ENCODE data around the gene C3orf18.
"Not testable (repeated sequence)": the region's sequence is repeated elsewhere in the genome, so short reads cannot be mapped to it uniquely, and the experiment has no call there.

The C3orf18 gene

DNA sequence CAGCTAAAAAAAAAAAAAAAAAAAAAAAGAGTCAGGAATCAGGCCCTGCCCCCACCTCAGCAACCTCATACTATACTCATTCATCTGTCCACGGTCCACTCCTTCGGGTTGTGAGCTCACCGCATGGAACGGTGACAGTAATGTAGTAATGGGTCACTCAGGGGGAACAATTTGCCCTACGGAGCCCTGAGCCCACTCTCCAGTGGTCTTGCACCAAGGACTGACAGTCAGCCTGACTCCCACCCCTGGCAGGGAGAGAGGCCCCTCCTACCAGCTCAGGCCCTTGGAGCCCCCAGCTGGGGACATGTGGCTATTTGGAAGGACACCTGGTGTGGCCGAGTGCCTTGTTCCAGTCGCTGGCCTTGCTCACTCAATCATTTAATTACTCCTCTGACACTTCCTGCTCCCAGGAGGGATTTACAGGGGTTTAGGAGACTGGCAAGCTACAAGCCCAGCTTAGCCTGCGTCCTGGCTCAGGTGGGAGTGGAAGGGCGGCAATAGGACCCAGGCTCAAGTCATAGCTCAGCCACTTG is 44.2 kb downstream of the C3orf18 start:
- peak; percentile 63 for DNase-seq

DNA sequence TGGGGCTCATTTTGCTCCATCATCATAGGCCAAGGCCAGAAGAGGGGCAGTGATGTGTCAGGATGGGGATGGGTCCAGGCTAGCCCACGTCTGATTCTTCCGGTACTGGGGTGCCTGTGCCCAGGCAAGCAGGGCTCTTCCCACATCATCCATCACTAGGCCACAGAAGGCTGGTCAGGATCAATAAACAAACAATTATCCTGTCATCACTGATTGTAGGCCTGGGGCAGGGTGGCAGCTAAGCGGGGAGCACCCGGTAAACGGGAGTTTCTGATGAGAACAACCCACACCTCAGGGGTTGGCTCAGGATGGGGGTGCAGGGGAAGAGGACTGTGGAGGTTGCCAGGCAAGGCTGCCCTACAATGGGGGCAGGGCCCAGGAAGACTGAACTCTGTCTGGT is 46.0 kb downstream of the C3orf18 start:
- no peak for DNase-seq

DNA sequence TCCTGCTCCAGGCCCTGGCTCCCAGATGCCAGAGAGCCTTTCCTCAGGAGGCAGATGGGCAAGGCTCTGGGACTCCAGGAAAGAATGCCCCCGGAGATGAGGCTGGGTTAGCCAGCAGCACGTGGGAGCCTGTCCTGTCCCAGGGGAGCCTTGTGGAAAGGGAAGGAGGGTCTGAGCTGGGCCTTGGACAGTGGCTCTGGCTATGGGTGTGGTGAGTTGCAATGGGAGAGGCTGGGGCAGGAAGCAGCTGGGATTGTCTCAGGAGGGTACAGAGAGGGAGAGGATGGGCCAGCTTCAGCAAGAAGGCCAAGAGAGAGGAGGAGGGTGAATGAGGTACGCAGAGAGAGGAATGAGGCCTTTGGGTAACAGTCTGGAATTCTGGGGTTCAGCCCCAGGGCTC is 46.7 kb downstream of the C3orf18 start:
- no peak for DNase-seq

DNA sequence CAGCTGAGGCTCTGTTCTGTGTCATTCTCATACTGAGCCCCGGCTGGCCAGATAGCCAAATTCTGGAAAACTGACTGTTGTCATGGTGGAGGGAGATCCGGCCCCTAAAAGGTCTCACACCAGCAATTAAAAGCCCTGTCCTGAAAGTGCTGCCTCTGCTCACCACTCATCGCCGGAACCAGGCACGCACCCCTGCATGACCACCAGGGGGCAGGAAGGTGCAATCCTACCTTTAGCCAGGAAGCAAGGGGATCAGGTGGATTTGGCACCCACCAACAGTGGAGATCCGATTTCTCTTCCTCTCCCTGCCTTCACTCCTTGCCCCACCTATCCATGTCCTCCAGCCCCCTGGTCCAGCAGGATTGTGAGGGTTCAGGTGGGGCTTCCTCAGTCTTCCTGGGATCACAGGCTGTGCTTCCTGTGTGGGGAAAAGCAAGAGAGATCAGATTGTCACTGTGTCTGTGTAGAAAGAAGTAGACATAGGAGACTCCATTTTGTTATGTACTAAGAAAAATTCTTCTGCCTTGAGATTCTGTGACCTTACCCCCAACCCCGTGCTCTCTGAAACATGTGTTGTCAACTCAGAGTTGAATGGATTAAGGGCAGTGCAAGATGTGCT is 48.0 kb downstream of the C3orf18 start:
- DNase-seq, result peak; percentile 59

DNA sequence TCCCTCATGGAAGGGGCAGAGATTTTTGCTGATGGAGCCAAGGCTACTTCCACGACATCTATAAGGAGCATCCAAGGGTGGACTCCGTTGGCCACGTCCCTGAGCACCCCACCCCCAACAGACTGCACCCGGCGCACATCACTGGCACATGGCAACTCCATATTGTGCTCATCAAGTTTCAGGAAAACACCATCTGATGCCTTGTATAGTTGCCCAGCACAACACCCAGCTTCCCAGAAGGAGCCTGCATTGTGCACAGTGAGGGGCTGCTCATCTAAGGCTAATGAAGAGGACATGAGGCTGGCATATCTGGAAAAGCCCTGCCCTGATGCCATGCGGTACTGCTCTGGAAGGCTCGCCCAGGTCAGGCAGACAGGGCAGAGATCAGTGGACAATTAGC is 49.1 kb downstream of the C3orf18 start:
- no peak for DNase-seq

DNA sequence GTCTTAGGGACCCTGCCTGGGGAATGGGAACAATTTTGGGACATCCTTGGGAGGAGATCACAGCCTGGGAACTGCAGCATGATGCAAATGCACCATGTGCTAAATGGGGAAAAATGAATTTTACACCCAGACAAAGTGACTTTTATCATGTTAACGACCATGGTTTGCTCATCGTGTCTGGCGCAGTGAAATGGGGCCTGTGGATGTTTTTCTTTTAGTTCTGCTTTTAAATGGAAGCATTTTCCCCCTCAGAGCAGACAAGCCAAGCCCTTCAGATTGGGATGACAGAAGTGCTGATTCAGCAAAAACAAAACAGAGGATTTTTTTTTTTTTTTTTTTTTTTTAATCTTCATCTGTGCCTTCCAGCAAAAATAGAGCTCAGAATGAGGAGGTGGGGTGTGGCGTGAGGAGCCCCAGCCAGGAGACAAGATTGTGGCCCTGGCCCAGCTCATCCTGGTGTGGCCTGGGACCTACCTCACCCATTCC is 49.8 kb downstream of the C3orf18 start:
- DNase-seq, result no peak

DNA sequence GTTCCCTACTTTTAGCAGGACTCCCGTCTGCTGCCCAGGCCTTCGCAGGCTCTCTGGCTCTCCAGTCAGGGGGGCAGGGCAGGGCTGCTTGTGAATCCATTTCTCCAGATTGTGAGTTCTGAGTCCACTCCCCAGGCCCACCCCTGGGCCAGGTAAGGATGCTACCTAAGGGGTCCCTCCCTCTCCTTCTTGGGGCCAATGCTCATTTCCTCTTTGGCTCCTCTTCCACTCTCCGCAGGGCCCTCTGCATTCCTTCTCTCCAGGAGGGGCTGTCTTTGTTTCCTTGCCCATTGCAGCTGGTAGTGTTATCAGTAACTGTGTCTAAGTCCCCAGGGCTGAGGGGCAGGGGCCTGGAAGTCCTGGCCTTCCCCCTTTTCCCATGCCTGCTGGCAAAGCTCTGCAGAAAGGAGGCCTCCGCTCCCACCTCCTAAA is 51.1 kb downstream of the C3orf18 start:
- DNase-seq, result no peak

DNA sequence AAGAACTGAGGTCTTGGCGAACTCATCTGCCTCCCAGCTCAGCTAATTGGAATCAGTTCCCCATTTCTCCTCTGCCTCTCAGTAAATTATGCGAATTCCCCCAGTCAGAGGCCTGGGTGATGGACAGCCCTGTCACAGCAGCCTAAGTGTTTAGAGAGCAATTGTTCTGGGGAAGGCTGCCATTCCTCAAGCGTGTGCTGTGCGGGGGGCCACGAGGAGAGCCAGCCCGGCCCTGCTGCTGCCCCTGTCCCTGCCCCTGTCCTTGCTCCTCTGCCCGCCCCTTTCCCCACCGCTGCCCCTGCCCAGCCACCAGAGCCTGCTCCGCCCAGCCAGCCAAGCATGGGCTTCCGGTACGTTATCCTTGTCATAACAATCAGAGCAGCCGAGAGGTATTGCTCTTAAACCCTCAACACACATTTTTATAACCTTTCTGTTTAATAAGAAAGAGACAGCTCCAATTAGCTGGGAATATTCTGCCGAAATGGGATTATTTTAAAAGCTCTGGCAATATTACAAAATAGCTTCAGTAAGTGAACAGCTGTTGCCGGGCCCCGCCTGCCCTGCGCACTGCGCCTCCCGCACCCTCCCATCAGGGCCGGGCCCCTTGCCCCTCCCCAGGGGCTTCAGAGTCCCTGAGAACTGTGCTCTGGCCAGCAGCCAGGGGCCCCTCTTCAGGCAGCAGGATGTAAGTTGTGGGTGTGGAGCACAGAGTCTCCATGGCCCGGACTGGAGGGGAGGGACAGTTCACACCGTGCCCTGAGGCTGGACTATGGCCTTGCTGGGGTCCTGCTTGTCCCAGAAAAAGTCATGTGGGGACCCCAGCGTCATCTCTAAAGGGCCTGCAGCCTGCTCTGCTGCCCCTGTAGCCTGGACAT is 51.7 kb downstream of the C3orf18 start:
- peak; percentile 84 for DNase-seq

DNA sequence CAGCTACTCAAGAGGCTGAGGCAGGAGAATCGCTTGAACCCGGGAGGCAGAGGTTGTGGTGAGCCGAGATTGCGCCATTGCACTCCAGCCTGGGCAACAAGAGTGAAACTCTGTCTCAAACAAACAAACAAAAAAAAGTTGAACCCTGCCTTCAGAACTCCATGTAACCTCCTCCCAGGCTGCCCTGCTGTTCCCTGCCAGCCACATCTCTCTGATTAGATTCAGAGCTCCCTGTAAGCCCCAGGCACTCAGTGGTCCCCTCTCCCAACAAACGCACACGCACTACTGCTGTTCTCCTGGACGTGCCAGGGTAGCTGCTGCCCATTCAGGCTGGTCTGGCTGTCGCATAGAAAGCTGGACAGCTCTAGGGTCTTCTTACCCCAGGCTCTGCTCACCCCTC is 54.6 kb downstream of the C3orf18 start:
- not testable (repeated sequence) for DNase-seq

DNA sequence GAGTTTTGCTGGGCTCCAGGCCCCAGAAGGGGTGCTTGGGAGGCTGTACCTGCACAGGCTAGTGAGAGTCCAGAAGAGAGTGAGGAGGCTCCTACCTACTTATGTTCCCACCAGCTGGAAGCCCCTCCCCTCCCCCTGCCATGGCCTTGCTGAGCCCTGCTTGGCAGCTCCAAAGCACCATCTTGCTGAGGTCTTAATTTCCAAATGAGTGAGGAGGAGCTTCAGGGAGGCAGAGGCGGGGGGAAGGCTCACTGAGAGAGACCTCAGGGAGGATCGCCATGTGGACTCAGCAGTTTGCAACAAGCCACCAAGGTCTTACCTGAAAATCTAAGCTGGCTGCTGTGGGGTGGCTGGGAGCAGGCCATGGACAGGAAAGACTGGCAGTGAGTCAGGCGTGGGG is 55.4 kb downstream of the C3orf18 start:
- DNase-seq, result no peak

DNA sequence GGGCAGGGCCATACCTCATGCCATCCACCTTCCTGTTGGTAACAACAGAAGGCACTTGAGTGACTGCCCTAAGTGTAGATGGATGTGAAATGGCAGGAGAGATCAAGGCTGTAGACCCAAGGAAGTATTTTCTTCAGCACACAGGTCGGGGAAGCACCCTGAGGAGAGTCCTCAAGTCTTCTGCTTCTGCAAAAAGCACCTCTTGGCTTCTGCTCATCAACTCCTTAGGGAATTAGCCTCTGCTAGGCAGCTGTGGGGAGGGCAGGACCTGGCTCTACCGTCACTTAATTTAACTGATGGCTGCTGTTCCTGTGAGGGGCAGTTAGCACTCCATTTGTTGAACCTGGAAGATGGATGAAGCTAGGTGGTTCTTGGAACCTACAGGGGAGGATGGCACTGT is 57.2 kb downstream of the C3orf18 start:
- no peak for DNase-seq

DNA sequence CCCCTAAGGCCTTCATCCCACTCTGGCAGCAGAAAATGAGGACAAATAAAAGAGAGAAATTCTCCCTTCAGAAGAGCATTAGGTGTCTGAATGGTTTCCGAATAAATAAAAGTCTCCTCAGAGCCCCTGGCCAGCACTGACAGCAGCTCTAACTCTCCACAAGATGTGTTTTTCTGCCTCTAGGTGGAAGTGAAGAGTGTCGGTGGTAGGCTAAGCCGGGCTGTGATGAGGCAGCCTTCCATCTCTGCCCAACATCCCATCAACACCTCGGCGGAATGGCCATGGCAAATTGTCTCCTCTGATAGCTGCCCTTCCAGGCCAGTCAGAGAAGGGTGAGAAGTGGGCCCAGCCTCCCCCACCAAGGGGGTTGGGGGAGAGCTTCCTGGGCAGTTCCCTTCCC is 57.8 kb downstream of the C3orf18 start:
- no peak for DNase-seq

DNA sequence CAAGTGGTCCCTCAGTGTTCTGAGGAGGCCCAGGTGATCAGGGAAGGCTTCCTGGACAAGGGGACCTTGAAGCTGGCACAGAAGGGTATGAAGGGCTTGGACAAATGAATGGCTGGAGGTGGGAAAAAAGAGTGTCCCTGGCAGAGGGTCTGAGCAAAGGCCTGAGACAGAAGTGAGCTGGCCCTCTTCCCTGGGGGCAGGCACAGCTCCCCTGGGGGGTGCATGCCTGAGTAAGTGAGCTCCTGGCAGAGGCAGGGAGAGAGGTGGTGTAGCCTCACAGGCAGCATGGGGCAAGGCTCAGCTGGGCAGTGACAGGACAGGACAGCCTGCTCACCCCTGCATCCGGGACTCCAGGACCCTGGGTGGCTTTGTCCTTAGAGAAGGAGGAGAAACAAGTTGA is 58.7 kb downstream of the C3orf18 start:
- DNase-seq, result no peak
